CD14-positive monocyte (primary cell): Measurements from ENCODE around the gene SYNE3. TPM values are rescaled to one million over a fixed set of nuclear protein-coding genes. Genes with fewer than 3 reads are reported as not detected.
A peak's percentile ranks its signal among the peaks of the same experiment; 100 is the strongest.

Source experiments
- DNase-seq, 3 donors: peaks; one replicate each; pipeline ENCODE4 v3.0.0-alpha.2; 2011 to 2022
- H2AFZ ChIP-seq: 2 replicates; pipeline ENCODE4 v1.6.0; 2012; ENCODE audit warnings: mild to moderate bottlenecking, low read depth, low read length, inconsistent platforms; ENCODE audit not compliant: insufficient read depth, poor library complexity, severe bottlenecking
- H3K27ac ChIP-seq, 2 donors: 1 replicate in 1 of 2; 2 replicates in 1 of 2; pipeline ENCODE4 v1.5.1; 2012 to 2013; ENCODE audit warnings: low read length in 2 of 2, control low read depth in 1 of 2, inconsistent platforms in 1 of 2, low read depth in 1 of 2, mild to moderate bottlenecking in 1 of 2
- H3K27me3 ChIP-seq, 2 donors: one replicate each; pipeline versions ENCODE4 v1.6.0 to v1.6.1; 2011 to 2013; ENCODE audit warnings: low read length in 2 of 2; ENCODE audit not compliant: control insufficient read depth in 2 of 2, insufficient read depth in 2 of 2
- H3K36me3 ChIP-seq, 2 donors: replicated peaks in 1 of 2; 1 replicate in 1 of 2; 2 replicates in 1 of 2; pipeline versions ENCODE4 v1.5.1 to v1.6.1; 2012 to 2013; ENCODE audit warnings: low read length in 2 of 2, control low read depth in 1 of 2, inconsistent platforms in 1 of 2, mild to moderate bottlenecking in 1 of 2; ENCODE audit not compliant: insufficient read depth in 2 of 2, control insufficient read depth in 1 of 2
- H3K4me1 ChIP-seq, 2 donors: 1 replicate in 1 of 2; 2 replicates in 1 of 2; pipeline versions ENCODE4 v1.5.1 to v1.6.1; 2012 to 2013; ENCODE audit warnings: low read length in 2 of 2, control low read depth in 1 of 2, inconsistent platforms in 1 of 2, mild to moderate bottlenecking in 1 of 2, moderate library complexity in 1 of 2; ENCODE audit not compliant: insufficient read depth in 2 of 2, control insufficient read depth in 1 of 2
- H3K4me2 ChIP-seq: replicated peaks from 2 replicates; pipeline ENCODE3; 2012; ENCODE audit warnings: low read length, moderate library complexity, mild to moderate bottlenecking; ENCODE audit not compliant: poor library complexity, severe bottlenecking; ENCODE audit errors: extremely low read depth
- H3K4me3 ChIP-seq, 3 experiments: fragments of 200-600 bp in 1 of 3; sonication (generic) in 1 of 3; replicated peaks in 1 of 3; 1 replicate in 2 of 3; 2 replicates in 1 of 3; pipeline ENCODE4 v1.5.1; 2011 to 2013; ENCODE audit warnings: low read length in 3 of 3, mild to moderate bottlenecking in 3 of 3, control low read depth in 2 of 3, low read depth in 2 of 3, inconsistent platforms in 1 of 3, moderate library complexity in 1 of 3
- H3K79me2 ChIP-seq: 2 replicates; pipeline ENCODE4 v1.6.0; 2012; ENCODE audit warnings: mild to moderate bottlenecking, control low read depth, inconsistent platforms, low read length, moderate library complexity; ENCODE audit not compliant: insufficient read depth
- H3K9ac ChIP-seq: 2 replicates; pipeline ENCODE4 v1.6.0; 2017; ENCODE audit warnings: low read length, mild to moderate bottlenecking; ENCODE audit not compliant: insufficient read depth, poor library complexity, severe bottlenecking
- H3K9me3 ChIP-seq, 2 donors: replicated peaks in 1 of 2; 1 replicate in 1 of 2; 2 replicates in 1 of 2; pipeline versions ENCODE4 v1.5.1 to v1.6.1; 2012 to 2013; ENCODE audit warnings: low read length in 2 of 2, control low read depth in 1 of 2; ENCODE audit not compliant: control insufficient read depth in 1 of 2, insufficient read depth in 1 of 2
- H4K20me1 ChIP-seq: 2 replicates; pipeline ENCODE4 v1.6.0; 2012; ENCODE audit warnings: mild to moderate bottlenecking, low read length, control low read depth, moderate library complexity; ENCODE audit not compliant: insufficient read depth
- H3K27ac Mint-ChIP-seq, 7 donors: one replicate each; pipeline ENCODE4 v1.8.0; 2020; ENCODE audit warnings: mild to moderate bottlenecking in 7 of 7, mixed read lengths in 7 of 7, moderate library complexity in 6 of 7, inconsistent platforms in 2 of 7
- H3K27me3 Mint-ChIP-seq, 3 donors: one replicate each; pipeline ENCODE4 v1.8.0; 2021 to 2022; ENCODE audit warnings: low read depth in 3 of 3, mild to moderate bottlenecking in 3 of 3, mixed read lengths in 3 of 3, moderate library complexity in 3 of 3, inconsistent platforms in 1 of 3
- H3K36me3 Mint-ChIP-seq, 2 donors: one replicate each; pipeline ENCODE4 v1.8.0; 2020; ENCODE audit warnings: mixed read lengths in 2 of 2, inconsistent platforms in 1 of 2, mild to moderate bottlenecking in 1 of 2
- H3K4me1 Mint-ChIP-seq: one replicate; pipeline ENCODE4 v1.8.0; 2020; ENCODE audit warnings: mild to moderate bottlenecking, mixed read lengths
- H3K4me3 Mint-ChIP-seq, 2 donors: one replicate each; pipeline ENCODE4 v1.8.0; 2020; ENCODE audit warnings: mild to moderate bottlenecking in 2 of 2, mixed read lengths in 2 of 2, moderate library complexity in 1 of 2
- H3K9me3 Mint-ChIP-seq, 7 donors: one replicate each; pipeline ENCODE4 v1.8.0; 2020 to 2022; ENCODE audit warnings: mixed read lengths in 7 of 7, mild to moderate bottlenecking in 6 of 7, moderate library complexity in 6 of 7, inconsistent platforms in 2 of 7
- WGBS: methylation state at CpG from one replicate; pipeline ENCODE4 v1.1.5; 2013; ENCODE audit warnings: missing lambda C conversion rate; ENCODE audit not compliant: insufficient coverage; 5-methylcytosine and 5-hydroxymethylcytosine counted together
- intact Hi-C, 2 donors: fragments of 100-400 bp; cut with micrococcal nuclease; formaldehyde crosslinking; loops; one replicate each; pipeline versions ENCODE4 v1.15.0 to v1.15.1; 2023
- polyA plus RNA-seq, 3 donors: library from polyadenylated mRNA; depleted of rRNA in 1 of 3; unstranded in 2 of 3; stranded (reverse) in 1 of 3; fragments of 300-500 nt in 2 of 3; fragments of >200 nt in 1 of 3; fragmentation: Illumina TruSeq in 2 of 3; gene quantifications; 1 replicate in 2 of 3; 2 replicates in 1 of 3; pipeline ENCODE4 v1.2.3, GENCODE V29; 2012 to 2021
- TF ChIP-seq, protein P1 (sequence below): fragments of 200-600 bp; IDR thresholded peaks from one replicate; pipeline ENCODE4 v1.8.0; 2022; ENCODE audit warnings: antibody characterized with exemption, mild to moderate bottlenecking

The SYNE3 gene
- polyA plus RNA-seq, 3 donors = 2.6 to 26.1 (median 3.5) TPM

DNA sequence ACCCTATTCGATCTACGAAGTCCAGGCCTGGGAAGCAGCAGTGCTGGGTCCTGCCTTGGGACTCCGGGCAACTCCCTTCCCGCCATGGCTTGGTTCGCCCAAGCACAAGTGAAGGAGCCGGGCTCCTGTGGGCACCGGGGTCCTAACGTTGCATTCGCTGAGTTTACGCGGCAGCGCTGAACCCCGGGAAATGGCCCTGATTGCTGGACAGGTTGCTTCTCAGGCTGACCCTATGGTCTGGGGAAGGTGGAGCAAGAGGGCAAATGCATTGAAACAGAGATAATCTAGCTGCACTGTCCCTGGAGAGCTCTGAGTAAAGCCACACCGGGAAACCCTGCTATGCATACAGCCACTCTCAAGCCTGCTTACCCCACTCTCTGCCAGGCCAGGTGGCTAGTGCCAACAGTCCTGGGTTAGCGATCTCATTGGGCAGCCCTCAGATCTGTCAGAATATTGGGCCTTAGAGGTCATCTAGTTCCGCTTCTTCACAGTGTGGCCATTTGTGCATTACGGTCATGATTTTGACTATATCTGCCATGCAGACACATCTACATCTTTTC lies 11.3 kb downstream of the SYNE3 start:
- Mint-ChIP-seq H3K9me3 (no peaks in the 10 kb centered on the region), H3K4me3 (no peak overlapping the region), H3K27ac (peak overlapping the region in 4 of 7 donors; percentile 25 to 88 (median 72)), H3K36me3 (peaks cover 44 to 62% of the 10 kb centered on the region in 2 donors), H3K4me1 (peaks cover 83% of the 10 kb centered on the region), H3K27me3 (no peaks in the 10 kb centered on the region)
- H3K4me1 ChIP-seq = peaks cover 85 to 86% of the 10 kb centered on the region in 2 donors
- intact Hi-C loops = no loop called here
- peak overlapping the region in 1 of 3 experiments; percentile 12 for H3K4me3 ChIP-seq
- H3K9ac ChIP-seq = no peak overlapping the region
- peaks cover 97% of the 10 kb centered on the region for H3K79me2 ChIP-seq
- H3K9me3 ChIP-seq = no peaks in the 10 kb centered on the region
- peak overlapping the region; percentile 5 to 37 for H3K27ac ChIP-seq
- no peak overlapping the region for H2AFZ ChIP-seq
- no peak for DNase-seq
- 88% methylated on average over 15 of the region's 17 CpGs for WGBS
- H3K4me2 ChIP-seq = no peak overlapping the region
- peaks cover 21 to 57% of the 10 kb centered on the region in 2 donors for H3K36me3 ChIP-seq
- H3K27me3 ChIP-seq = no peaks in the 10 kb centered on the region
- peaks cover 99% of the 10 kb centered on the region for H4K20me1 ChIP-seq
- TF ChIP-seq, protein P1, sequence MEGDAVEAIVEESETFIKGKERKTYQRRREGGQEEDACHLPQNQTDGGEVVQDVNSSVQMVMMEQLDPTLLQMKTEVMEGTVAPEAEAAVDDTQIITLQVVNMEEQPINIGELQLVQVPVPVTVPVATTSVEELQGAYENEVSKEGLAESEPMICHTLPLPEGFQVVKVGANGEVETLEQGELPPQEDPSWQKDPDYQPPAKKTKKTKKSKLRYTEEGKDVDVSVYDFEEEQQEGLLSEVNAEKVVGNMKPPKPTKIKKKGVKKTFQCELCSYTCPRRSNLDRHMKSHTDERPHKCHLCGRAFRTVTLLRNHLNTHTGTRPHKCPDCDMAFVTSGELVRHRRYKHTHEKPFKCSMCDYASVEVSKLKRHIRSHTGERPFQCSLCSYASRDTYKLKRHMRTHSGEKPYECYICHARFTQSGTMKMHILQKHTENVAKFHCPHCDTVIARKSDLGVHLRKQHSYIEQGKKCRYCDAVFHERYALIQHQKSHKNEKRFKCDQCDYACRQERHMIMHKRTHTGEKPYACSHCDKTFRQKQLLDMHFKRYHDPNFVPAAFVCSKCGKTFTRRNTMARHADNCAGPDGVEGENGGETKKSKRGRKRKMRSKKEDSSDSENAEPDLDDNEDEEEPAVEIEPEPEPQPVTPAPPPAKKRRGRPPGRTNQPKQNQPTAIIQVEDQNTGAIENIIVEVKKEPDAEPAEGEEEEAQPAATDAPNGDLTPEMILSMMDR = no peak

DNA sequence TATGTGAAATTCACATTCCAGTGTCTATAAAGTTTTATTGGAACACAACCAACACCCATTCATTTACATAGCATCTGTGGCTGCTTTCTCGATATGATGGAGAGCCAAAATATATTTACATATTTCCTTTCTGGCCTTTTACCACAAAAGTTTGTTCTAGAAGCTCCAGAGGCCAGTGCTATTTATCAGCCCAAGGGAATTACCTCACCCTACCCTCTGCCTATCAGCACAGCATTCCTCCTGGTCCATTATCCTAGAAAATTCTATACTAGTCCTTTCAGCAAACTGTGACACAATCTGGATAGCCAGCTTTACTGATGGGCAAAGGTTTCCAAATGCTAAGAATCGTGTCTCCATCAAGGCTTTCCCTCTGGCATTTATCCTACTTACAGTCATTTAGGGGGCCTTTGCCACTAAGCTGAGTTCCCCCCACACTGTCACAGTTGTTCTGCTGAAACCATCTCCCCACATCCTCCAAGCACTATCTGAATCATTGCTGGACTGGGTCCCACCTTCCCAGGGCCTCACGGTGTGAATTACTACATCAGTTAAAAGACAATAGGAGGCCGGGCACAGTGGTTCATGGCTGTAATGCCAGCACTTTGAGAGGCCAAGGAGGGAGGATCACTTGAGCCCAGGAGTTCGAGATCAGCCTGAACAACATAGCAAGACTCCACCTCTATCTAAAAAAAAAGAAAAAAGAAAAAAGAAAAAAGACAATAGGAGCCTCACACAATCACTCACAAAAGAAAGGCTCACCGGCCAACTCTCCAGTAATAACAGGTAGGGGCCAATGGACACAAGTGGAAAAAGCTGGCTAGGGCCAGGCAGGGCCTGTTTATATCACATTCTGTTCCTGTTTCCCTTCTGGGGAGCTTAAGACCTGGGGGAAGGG lies 12.1 kb downstream of the SYNE3 start:
- H3K9me3 Mint-ChIP-seq = no peaks in the 10 kb centered on the region
- no peak for DNase-seq
- WGBS = 100% methylated on average over 2 of the region's 6 CpGs
- Histone ChIP-seq H3K9ac (no peak overlapping the region), H3K79me2 (peaks cover 97% of the 10 kb centered on the region), H4K20me1 (peaks cover 97% of the 10 kb centered on the region), H3K27me3 (no peaks in the 10 kb centered on the region), H3K4me1 (peaks cover 81 to 82% of the 10 kb centered on the region in 2 donors), H2AFZ (no peak overlapping the region), H3K4me3 (no peak overlapping the region), H3K4me2 (no peak overlapping the region), H3K27ac (peak overlapping the region in 1 of 2 donors; percentile 37), H3K9me3 (no peaks in the 10 kb centered on the region), H3K36me3 (peaks cover 17 to 57% of the 10 kb centered on the region in 2 donors)
- H3K36me3 Mint-ChIP-seq = peaks cover 44 to 62% of the 10 kb centered on the region in 2 donors
- no peak overlapping the region for H3K4me3 Mint-ChIP-seq
- no peaks in the 10 kb centered on the region for H3K27me3 Mint-ChIP-seq
- H3K27ac Mint-ChIP-seq = peak overlapping the region in 6 of 7 donors; percentile 32 to 88 (median 55)
- peaks cover 85% of the 10 kb centered on the region for H3K4me1 Mint-ChIP-seq
- intact Hi-C loops = no loop called here
- TF ChIP-seq, protein P1 = no peak
